Glomerular endothelial cell (primary cell): ENCODE measurements around the gene YWHAG. TPM values are rescaled to one million over a fixed set of nuclear protein-coding genes. Genes with fewer than 3 reads are reported as not detected.
"Not testable (repeated sequence)": the region's sequence is repeated elsewhere in the genome, so short reads cannot be mapped to it uniquely, and the experiment has no call there.

Experiments used
- DNase-seq: peaks from one replicate; pipeline ENCODE4 v3.0.0-alpha.2; 2011; ENCODE audit warnings: low read depth, low spot score; ENCODE audit errors: extremely low read depth
- total RNA-seq: library from RNA; depleted of rRNA; stranded (reverse); fragments of >200 nt; gene quantifications from 2 replicates; pipeline ENCODE4 v1.2.3, GENCODE V29; 2015

Gene YWHAG
- total RNA-seq, 1 donor from 2014 or later: 198 TPM

GRCh38 chr7:76351372-76351771 is 7.4 kb downstream of the YWHAG start:
- DNase-seq: no peak

GRCh38 chr7:76349313-76349885 is 9.4 kb downstream of the YWHAG start:
- DNase-seq: no peak

GRCh38 chr7:76347710-76348109 is 11.1 kb downstream of the YWHAG start:
- DNase-seq: no peak

GRCh38 chr7:76346778-76347177 is 12.0 kb downstream of the YWHAG start:
- DNase-seq: no peak

GRCh38 chr7:76346097-76346496 is 12.7 kb downstream of the YWHAG start:
- no peak for DNase-seq

GRCh38 chr7:76343931-76344321 is 14.9 kb downstream of the YWHAG start:
- no peak for DNase-seq

GRCh38 chr7:76343294-76343930 is 15.4 kb downstream of the YWHAG start:
- no peak for DNase-seq

- DNase-seq: no peak
Observed at GRCh38 chr7:76342222-76342621, 16.6 kb downstream of the YWHAG start.

GRCh38 chr7:76340617-76341131 is 18.1 kb downstream of the YWHAG start:
- DNase-seq: no peak

- no peak for DNase-seq
Observed at GRCh38 chr7:76338298-76339084, 20.3 kb downstream of the YWHAG start.

GRCh38 chr7:76337147-76337546 is 21.6 kb downstream of the YWHAG start:
- DNase-seq: no peak

- no peak for DNase-seq
Observed at GRCh38 chr7:76336094-76336493, 22.7 kb downstream of the YWHAG start.

GRCh38 chr7:76335417-76335816 is 23.4 kb downstream of the YWHAG start:
- not testable (repeated sequence) for DNase-seq

GRCh38 chr7:76334320-76334967 is 24.3 kb downstream of the YWHAG start:
- DNase-seq: no peak

GRCh38 chr7:76333511-76334101 is 25.2 kb downstream of the YWHAG start:
- DNase-seq: no peak

- DNase-seq: no peak
Observed at GRCh38 chr7:76332078-76332477, 26.7 kb downstream of the YWHAG start.

GRCh38 chr7:76330673-76331072 is 28.1 kb downstream of the YWHAG start:
- DNase-seq: no peak

GRCh38 chr7:76330261-76330660 is 28.5 kb downstream of the YWHAG start:
- no peak for DNase-seq

GRCh38 chr7:76329479-76329878 is 29.3 kb downstream of the YWHAG start:
- DNase-seq: no peak

GRCh38 chr7:76328389-76328788 is 30.4 kb downstream of the YWHAG start:
- no peak for DNase-seq

GRCh38 chr7:76327610-76328009 is 31.2 kb downstream of the YWHAG start:
- DNase-seq: no peak
